ENCODE data around the gene KIF2A. TPM values are rescaled to one million over a fixed set of nuclear protein-coding genes. Genes with fewer than 3 reads are reported as not detected.
"Not testable (repeated sequence)": the region's sequence is repeated elsewhere in the genome, so short reads cannot be mapped to it uniquely, and the experiment has no call there.

Gene KIF2A
- total RNA-seq, 2 donors from 2014 or later = 32.3 to 40.2 TPM

DNA sequence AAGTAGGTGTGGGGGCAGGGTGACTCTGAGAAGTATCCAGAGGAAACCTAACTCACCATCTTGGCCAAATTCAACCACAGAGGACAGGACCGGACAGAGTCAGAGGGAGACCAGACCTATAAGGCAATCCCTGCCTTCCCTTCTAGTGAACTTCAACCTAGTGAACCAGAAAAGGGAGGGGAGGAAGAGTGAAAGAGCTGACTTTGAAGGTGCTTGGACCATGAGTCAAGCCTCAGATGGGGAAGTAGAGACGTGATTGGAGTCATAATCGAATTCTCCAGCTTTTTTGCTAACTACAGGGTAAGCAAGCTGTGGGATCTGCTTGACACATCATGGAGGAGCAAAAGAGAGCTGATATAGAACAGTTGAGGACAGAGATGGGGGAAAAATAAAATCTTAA, 18.8 kb upstream of the KIF2A start:
- intact Hi-C loops (cut with DNase I) = no loop called here
- DNase-seq (ENCODE audit: low spot score) = no peak

DNA sequence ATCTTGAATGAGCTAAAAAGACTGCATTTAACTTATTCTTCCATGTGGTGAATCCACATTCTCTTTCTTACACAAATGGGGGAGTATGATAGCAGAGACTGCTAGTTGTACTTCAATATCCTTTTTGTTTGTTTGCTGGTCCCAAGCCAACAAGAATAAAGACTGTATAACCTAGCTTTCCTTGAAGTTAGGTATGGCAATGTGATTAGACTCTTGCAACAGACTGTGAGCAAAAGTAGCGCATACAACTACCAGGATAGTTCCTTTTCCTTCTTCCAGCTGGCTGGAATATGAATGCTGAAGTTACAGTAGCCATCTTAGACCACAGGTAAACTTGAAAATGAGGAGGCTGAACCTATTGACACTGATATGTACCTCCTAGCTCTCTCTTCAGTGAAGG, 17.9 kb upstream of the KIF2A start:
- DNase-seq (ENCODE audit: low spot score) = no peak
- intact Hi-C loops (cut with DNase I) = no loop called here

DNA sequence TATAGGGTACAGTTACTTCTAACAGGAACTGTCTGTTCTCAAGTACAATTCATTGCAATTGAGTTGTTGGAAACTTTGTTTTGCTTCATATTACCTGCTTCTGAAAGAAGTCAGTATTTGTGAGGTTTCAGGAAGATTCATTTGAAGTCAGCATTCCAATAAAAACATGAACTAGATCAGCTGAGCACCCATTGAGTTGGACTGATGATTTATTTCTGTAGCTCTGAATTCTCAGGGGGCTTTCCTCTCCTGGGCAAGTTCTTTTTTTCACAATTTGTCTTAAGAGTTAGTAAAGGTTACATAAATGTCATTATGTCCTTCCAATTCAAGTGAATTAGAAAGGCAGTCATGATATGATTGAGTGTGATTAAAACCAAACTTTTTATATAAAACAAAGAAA, 16.2 kb upstream of the KIF2A start:
- intact Hi-C loops (cut with DNase I) = no loop called here
- no peak for DNase-seq (ENCODE audit: low spot score)

DNA sequence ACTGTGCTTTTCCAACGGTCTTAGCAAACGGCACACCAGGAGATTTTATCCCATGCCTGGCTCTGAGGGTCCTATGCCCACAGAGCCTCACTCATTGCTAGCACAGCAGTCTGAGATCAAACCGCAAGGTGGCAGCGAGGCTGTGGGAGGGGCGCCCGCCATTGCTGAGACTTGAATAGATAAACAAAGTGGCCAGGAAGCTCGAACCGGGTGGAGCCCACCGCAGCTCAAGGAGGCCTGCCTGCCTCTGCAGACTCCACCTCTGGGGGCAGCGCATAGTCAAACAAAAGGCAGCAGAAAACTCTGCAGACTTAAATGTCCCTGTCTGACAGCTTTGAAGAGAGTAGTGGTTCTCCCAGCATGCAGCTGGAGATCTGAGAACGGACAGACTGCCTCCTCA, 14.2 kb upstream of the KIF2A start:
- DNase-seq (ENCODE audit: low spot score); intact Hi-C loops (cut with DNase I): not testable (repeated sequence)

DNA sequence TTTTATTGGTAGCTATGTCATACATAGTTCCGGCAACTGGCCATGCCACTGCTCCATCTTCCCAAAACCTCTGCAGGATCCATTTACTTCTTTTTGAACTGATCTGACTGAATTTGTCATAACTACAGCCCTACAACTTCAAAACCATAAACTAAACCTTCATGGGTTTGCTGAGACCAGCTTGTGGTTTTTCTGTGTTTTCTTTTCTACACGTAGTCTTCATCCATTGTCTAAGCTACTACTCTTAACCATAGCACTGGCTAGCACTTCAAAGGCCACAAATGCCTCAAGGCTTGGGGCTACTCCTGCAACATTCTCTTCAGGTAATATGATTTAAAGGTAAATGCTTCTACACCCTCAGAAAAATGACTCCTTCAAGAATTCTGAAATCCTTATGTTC, 9.0 kb upstream of the KIF2A start:
- no peak for DNase-seq (ENCODE audit: low spot score)
- intact Hi-C loops (cut with DNase I) = no loop called here

DNA sequence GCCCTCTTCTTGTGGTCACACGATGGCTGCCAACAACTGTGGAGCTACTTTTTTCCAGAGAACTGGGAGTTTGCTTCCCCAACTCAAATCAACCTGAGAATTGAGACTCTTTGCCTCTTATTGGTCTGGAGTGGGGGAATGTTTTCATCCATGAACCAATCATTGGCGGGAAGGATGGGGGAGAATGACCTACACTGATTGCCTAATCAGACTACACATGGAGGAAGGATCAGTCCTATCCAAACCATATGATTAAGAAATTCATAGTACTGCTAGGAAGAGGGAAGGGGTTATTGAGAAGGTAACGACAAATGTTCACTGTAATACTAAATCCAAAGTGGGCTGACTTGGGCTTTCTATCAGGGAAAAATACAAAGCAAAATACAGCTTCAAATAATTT, 7.9 kb upstream of the KIF2A start:
- intact Hi-C loops (cut with DNase I) = no loop called here
- DNase-seq (ENCODE audit: low spot score) = no peak

DNA sequence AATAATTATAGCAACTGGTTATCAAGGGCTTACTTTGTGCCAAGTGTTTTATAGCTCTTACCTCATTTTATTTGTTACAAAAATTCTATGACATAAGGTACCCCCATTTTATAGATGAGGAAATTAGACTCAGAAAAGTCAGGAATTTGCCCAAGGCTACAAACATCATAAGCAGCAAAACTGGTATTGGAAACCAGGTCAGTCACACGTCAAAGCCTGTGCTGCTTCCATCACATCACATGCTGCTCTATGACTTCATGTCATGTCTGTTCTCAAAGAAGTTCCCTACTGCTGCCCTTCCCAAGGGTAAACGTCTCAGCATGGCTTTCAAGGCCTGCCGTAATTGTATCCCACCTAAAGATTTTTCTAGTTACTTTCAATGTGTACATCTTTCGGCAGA, 6.9 kb upstream of the KIF2A start:
- DNase-seq (ENCODE audit: low spot score) = no peak
- intact Hi-C loops (cut with DNase I) = no loop called here

DNA sequence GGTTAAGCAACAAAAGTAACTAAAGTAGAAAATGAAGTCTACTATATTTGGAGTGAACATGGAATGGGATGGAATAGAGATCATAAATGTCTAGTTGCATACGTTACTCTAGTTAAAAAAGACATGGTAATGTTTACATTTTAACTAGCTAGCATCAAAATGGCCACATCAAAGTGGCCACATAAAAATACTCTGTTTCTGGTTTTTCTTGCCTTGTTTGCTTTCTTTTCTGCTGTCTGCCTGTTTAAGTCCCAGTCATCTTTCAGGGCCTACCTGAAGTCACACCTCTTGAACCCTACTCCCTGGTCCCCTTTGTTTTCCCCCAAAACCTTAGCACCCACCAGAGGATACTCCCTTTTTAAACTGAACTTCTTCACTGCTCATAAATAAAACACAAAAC, 6.4 kb upstream of the KIF2A start:
- intact Hi-C loops (cut with DNase I) = no loop called here
- no peak for DNase-seq (ENCODE audit: low spot score)

DNA sequence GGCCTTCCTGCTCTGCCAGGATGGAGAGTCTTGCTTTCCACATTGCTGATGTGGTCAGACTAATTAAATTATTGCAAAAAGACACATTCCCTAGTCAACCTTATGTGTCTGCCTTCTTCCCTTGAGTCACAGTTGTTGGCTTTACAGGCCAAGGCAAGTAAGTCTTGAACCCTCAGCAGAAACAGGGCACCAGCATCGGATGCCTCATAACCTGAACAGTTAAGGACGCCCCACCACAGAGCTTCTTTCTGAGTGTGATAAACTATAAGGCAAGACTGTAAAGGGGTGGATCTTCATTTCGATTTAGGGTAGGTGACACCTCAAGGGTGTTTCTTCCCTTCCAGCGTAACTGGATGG, 670 bp upstream of the KIF2A start:
- intact Hi-C loops (cut with DNase I) = no loop called here
- DNase-seq (ENCODE audit: low spot score) = no peak

DNA sequence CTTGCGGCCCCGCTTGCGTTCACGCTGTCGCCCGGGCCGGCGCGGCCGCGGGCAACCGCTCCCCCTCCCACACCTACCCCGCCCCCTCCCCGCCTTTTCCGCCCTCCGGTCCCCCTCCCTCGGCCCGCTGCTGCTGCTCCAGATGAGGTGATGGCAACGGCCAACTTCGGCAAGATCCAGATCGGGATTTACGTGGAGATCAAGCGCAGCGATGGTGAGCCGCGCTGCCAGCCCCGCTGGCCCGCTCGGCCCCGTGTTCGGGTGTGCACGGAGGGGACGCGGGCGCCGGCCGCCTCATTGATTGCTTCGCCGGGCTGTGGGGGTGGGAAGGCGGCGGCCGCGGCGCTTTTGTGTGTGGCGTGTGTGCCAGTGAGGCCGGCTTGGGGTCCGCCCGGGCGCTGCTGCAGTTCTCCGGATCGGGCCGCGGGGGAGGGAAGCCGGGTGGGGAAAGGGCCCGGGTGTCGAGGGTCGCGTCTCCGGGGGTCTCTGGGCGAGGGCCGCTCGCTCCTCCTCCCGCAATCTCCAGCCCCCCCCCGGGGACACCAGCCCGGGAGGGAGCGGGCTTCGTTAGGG, 403 bp downstream of the KIF2A start:
- peak; percentile 86 for DNase-seq (ENCODE audit: low spot score)
- intact Hi-C loops (cut with DNase I) = no loop called here

DNA sequence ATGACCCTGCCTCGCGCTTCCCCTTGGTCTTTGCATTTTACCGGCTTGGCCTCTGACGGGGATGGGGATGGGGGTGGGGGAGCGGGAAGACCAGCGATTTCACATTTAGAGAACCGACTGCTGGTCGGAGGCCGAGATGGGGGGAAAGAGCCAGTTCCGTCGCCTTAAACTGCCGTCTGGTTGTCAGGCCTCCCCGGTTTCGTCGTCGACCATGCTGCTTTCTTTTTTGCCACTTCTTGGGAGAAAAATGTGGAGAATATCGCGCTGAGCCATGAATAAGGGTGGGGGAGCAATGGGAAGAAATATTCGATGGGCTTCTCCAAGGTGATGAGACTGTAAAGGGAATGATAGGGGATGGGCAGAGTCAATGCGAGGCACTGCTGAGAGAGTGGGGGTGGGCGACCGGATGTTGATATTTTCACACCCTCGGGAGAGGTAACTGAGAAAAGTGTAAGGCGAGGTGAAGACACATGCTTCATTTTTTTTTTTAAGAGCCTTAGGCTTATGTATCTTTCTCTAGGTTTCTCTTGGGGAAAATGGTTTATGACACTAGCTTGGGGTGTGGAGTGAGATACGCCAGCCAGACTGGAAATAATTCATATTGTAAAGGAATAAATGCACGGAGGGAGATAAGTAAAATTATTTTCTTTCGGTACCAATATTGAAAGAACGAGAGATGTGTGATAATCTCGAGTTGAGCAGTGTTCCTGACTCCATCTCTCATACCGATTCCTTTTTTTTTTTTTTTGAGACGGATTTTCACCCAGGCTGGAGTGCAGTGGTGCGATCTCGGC, 1.1 kb downstream of the KIF2A start:
- intact Hi-C loops (cut with DNase I) = no loop called here

DNA sequence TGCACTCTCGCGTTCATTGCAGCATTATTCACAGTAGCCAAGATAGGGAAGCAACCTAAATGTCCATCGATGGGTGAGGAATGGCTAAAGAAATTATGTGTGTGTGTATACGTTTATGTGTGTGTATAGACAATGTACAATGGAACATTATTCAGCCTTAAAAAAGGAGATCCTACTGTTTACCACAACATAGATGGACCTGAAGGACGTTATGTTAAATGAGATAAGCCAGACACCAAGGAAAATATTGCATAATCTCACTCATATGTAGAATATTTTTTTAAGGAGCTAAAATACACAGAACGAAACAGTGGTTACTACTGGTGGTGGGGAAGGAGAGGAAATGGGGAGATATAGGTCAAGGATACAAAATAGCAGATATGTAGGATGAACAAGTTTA, 2.4 kb downstream of the KIF2A start:
- intact Hi-C loops (cut with DNase I) = no loop called here
- DNase-seq (ENCODE audit: low spot score) = no peak

More for the DNA sequence above, 1.1 kb downstream of the KIF2A start:
- DNase-seq (ENCODE audit: low spot score) = peak; percentile 85

DNA sequence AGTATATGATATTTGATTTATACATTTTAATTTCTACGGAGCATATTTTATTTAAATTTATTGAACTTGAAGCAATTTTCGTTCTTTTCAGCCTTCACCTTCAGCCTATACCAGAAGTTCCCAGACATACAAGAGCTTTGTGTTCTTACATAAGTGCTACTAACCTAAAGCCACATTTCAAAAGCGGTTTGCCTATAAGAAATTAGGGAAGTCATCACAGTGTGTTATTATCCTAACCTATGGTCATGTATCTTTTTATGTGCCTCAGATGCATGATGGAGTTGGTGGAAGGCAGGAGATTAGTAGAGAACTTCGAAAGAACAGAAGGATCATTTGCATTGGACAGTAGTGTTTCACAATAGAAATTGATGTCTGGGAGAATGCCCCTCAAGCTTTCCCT, 3.1 kb downstream of the KIF2A start:
- DNase-seq (ENCODE audit: low spot score) = no peak
- intact Hi-C loops (cut with DNase I) = no loop called here

DNA sequence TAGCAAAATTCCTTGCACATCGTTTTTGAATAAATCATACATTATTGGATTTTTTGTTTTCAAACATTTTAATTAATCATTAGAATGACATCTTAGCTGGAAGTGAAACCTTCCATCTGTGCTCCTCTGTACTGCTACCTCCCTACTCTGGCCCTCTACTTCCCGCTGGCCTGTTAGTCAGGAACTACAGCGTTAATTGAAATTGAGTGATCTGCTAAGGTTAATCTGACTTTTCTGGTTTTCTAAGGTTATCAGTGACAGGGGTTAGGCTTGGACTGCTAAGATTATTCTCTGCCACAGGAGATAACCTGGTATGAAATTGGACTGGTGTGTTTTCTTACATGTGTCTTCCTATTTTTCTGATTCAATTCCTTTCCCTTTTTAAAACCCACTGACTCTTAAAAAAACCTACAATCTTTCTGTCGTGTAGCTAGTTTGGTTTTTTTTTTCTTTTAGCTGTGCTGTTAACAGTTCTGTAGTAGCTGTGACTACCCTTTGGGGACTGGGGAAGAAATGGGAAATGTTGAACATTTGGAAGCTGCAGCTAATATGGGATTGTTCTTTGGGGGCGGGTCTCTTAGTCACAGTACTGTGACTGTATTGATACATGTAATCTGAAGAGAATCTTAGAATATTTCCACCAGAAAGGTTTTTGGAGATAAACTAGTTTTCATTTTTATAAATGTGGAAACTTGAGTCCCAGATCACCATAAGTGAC, 4.6 kb downstream of the KIF2A start:
- DNase-seq (ENCODE audit: low spot score) = no peak
- intact Hi-C loops (cut with DNase I) = no loop called here

DNA sequence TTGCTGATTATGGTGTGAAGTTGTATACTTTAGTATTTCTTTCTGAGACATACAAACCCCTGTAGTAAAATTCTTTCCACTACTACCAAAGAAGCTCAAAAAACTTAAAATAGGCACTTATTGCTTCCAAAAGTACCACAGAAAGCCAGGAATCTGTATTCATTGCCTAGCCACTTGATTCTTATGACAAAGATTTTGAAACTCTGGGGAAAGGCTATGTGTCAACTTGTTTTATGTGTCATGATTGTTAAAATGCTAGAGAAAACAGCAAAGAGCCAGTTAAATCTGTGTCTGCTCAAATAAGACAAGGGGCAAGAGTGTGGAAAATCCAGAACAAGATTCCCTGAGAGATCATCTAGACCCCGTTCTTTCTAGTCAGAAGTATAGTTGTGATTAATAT, 6.0 kb downstream of the KIF2A start:
- intact Hi-C loops (cut with DNase I) = no loop called here
- DNase-seq (ENCODE audit: low spot score) = no peak

DNA sequence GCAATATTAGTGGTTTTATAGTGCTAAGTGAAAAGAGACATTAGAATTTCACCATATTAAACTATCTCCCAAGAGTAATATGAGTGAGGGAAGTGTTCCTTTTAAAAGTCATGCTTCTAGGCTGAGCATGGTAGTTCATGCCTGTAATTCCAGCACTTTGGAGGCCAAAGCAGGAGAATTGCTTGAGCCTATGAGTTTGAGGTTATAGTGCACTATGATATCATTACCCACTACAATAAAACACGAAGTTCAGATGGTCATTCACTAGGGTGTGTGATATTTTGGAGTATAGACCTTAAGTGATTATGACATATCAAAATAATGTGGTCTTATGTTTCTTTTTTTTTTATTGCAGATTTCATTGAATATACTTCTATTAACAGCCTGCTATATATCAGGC, 6.7 kb downstream of the KIF2A start:
- no peak for DNase-seq (ENCODE audit: low spot score)
- intact Hi-C loops (cut with DNase I) = no loop called here

DNA sequence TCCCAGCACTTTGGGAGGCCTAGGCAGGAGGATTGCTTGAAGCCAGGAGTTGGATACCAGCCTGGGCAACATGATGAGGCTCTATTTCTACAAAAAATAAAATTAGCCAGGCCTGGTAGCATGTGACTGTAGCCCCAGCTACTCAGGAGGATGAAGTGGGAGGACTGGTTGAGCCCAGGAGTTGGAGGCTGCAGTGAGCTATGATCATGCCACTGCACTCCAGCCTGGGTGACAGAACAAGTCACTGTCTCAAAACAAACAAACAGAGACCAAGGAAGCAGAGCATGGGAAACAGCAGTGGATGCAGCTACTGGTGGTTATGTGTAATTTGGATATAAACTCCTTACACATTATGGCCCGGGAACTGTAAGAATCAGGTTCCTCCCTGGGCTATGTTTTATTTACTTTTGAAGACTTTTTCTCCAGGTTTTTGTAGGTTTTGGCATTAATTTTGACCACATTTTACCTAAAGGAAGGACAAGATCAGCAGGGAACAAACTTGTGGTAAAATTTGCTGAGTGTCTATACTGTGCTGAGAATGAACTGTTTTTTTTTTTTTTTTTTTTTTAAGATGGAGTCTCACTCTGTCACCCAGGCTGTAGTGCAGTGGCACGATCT, 8.3 kb downstream of the KIF2A start:
- no peak for DNase-seq (ENCODE audit: low spot score)
- intact Hi-C loops (cut with DNase I) = no loop called here

DNA sequence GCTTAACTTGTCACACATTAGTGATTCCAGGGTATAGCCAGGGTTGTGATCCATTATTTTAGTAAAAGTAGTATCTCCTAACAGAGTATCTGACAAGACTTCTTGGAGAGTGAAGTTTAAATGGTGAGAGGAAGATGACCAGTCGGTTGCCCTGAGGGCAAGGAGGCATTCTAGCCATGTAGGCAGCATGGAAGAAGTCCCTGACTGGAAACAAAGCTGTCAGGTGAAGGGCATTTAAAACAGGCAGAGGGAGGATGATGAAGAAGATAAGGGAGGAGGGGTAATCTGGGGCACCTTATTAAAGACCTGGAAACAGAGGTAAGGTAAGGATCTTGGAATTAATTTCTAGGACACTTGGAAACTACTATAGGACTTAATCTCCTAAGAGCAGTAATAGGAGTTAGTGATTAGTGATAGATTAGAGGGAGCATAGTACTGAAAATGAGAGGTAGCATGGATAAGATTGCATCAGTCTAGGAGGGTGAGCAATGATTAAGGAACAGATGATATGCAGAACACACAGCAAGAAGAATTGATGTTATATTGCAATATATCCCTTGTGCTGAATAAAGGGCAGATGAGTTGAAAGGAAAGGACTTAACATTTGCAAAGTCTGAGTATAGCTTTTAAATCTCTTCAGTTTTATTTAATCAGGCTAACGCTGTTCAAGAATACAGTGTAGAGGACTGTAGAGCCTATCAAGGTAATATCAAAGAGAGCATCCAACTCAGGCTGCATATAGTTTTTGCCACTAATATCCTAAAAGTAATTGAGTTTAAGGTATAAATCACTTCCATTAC, 9.6 kb downstream of the KIF2A start:
- intact Hi-C loops (cut with DNase I) = no loop called here

DNA sequence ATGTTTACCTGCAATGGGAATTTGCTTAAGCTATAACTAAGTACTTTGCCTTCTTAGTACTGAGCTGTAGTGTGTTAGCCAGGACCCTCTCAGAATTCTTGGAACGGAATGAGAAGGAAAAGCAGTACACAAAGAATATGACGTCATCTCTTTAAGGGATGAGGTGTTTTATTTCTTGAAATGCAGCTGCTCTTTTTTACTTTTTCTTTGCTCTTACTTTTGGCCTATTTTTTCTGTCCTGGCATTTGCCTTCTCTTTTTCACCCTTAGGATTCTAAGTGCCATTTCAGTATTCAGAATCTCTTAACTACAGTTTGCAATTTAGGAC, 10.1 kb downstream of the KIF2A start:
- intact Hi-C loops (cut with DNase I) = no loop called here
- DNase-seq (ENCODE audit: low spot score) = no peak

More for the DNA sequence above, 9.6 kb downstream of the KIF2A start:
- DNase-seq (ENCODE audit: low spot score) = no peak

DNA sequence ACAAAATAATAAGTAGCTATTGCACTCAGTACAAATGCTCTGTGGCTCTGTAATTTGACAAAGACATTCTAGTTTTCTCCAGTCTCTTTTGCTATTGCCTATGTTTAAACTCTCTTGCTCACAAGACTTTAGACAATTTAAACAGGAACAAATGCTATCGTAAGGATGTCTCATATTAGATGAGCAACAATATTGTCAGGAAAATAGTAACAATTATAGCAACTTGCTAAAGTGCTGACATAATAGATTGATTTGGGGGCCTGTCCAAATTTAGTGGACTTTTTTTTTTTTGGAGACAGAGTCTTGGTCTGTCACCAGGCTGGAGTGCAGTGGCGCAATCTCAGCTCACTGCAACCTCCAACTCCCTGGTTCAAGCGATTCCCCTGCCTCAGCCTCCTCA, 11.8 kb downstream of the KIF2A start:
- no peak for DNase-seq (ENCODE audit: low spot score)
- intact Hi-C loops (cut with DNase I) = no loop called here

All from posterior vena cava (tissue), 2 donors.